Fibroblast of gingiva (primary cell): ENCODE data around the gene VANGL2.

Source experiments
- DNase-seq: peaks from one replicate; pipeline ENCODE4 v3.0.0-alpha.2; 2011; ENCODE audit warnings: low read depth

Gene VANGL2

DNA sequence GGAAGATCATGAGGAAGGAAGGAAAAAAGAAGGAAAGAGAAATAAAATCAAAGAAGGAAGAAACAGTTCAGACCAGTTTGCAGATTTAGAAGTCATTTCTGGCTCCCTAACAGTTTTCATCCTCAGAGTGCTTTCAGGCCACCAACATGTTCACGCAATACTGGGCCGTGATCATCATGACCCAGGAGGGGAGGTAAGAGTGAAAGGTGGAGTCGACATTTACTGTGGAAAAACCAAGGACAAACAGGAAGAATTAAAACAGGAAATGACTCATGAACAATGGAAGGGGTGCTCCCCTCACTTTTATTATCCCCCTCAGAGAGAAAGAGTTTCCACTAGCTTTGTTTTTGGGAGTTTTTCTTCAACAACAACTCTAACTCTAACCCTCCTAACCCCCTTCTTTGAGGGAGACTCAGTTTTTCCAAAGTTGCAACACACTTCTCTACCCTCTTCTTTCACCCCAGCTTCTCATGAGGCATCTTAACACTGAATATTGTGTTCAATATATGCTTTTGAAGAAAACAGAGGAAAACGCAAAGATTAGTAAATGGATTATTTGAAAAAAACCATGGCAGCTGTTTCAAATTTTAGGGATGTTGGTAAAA lies 60.4 kb downstream of the VANGL2 start:
- no peak for DNase-seq

DNA sequence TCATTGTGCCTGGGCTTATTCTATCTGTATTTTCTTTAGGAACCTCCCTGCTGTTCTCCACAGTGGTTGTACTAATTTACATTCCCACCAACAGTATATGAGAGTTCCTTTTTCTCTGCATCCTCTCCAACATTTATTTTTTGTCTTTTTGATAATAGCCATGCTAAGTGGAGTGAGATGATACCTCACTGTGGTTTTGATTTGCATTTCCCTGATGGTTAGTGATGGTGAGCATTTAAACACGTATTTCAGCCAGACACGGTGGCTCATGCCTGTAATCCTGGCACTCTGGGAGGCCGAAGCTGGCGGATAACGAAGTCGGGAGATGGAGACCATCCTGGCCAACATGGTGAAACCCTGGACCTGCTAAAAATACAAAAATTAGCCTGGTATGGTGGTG lies 64.8 kb downstream of the VANGL2 start:
- no peak for DNase-seq

DNA sequence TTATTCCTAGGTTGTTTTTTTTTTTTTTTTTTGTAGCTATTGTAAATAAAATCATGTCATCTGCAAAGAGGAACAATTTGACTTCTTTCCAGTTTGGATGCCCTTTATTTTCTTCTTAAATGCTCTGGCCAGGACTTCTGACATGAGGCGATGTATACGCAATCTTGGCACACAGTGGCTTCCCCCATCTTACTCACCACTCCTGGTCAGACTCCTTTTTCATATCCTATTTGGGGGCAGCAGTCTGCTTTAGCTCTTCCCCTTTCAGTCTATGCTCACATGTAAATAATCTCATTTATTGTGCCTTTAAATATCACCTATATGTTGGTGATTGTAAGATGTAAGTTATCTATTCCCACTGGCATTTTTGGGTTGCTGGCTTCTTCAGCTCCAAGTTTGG lies 66.6 kb downstream of the VANGL2 start:
- no peak for DNase-seq

DNA sequence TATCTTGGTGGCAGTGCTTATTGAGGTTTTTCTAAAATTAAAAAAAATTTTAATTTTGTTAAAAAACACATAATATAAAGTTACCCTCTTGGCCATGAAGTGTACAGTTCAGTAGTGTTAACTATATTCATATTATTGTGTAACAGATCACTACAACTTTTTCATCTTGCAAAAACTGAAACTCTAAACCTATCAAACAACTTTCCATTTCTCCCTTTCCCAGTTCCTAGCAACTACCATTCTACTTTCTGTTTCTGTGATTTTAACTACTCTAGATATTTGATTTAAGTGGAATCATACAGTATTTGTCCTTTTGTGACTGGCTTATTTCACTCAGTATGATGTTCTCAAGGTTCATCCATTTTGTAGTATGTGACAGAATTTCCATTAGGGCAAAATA lies 67.2 kb downstream of the VANGL2 start:
- no peak for DNase-seq

DNA sequence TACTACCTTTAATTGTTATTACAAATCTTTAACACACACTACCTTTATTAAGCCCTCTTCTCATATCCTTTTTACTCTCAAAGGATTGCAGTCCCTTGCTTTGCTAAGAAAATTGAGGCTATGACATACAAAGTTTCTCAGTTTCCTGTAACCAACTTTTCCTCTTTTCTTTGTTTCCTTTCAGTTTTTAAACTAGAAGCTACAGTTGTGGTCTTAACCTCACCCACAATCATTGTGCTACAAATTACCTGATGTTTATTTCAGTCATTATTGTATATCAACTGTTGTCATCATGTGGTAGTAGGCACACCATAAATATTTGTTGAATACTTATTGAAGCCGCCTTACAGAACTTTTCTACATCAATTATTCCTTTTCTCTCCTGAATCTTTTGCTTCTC lies 70.9 kb downstream of the VANGL2 start:
- no peak for DNase-seq

DNA sequence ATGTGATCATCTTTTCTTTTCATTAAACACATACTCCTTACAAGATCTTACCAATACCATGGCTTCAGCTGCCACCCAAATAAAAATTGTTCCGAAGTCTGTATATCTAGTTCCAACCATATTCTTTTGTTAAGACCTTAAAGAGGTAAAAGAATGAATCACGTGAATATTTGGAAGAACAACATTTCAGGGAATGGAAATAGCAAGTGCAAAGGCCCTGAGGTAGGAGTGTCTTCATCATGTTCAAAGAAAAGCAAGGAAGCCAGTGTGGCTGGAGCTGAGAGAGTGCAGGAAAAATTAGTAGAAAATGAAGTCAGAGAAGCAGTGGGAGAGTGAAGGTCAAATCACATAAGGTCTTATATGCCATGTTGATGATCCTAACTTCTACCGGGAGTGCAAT lies 71.7 kb downstream of the VANGL2 start:
- no peak for DNase-seq

DNA sequence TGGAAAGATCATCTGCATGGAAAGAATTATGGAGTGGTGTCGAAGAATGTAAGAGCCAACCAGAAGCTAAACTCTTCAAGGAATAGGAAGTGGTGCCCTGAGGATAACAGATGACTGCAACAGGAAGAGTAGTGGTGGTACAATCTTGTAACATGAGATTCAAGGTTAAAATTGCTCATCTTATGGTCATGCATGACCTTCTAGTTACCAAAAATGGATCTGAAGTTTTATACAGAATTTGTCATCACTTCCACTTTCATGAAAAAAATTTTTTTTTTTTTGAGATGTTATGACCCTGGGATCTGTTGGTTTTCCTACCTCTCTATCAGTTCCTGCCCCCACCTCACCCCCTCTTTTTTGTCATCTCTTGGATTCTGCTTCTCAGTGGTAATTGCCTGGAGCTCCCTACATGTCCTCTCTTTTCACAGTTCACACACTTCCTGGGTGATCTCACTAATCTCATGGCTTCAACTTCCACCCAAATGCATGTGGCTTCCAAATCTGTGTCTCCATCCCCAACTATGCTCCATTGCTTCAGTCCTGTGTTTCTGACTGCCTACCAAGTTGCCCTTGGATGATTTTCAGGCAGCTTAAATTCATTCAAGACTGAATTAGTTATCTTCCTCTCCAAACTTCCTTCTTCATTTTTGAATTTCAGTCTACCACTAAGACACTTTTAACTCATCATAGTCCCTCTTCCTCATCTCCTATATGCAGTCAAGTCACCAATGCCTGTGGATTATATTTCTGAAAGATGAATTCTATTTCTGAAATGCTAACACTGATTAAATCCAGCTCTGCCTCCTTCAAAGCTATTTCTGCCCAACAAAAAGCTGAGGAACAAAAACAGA lies 74.3 kb downstream of the VANGL2 start:
- DNase-seq = no peak
